Smooth muscle cell (in vitro differentiated cells): ENCODE results near the gene GSKIP. TPM values are rescaled to one million over a fixed set of nuclear protein-coding genes. Genes with fewer than 3 reads are reported as not detected.

Experiments
- DNase-seq: peaks from one replicate; lab custom pipeline; 2025; ENCODE audit not compliant: unreplicated experiment; lab: John Stamatoyannopoulos, UW
- H2AFZ ChIP-seq: fragments of 200-600 bp; sonication (generic); 2 replicates; pipeline ENCODE4 v1.6.0; 2016; ENCODE audit warnings: antibody characterized with exemption, low read depth, mild to moderate bottlenecking
- H3F3A ChIP-seq: fragments of 200-600 bp; sonication (generic); 2 replicates; pipeline ENCODE4 v1.6.0; 2017; ENCODE audit warnings: antibody characterized with exemption, low read depth
- H3K27ac ChIP-seq: fragments of 200-600 bp; sonication (generic); 2 replicates; pipeline ENCODE4 v1.5.1; 2016; ENCODE audit warnings: low read depth, mild to moderate bottlenecking
- H3K27me3 ChIP-seq: fragments of 200-600 bp; sonication (generic); 2 replicates; pipeline ENCODE4 v1.6.1; 2016; ENCODE audit warnings: low read depth, mild to moderate bottlenecking
- H3K36me3 ChIP-seq: fragments of 200-600 bp; sonication (generic); 2 replicates; pipeline ENCODE4 v1.5.1; 2016; ENCODE audit warnings: low read depth
- H3K4me1 ChIP-seq: fragments of 200-600 bp; sonication (generic); 2 replicates; pipeline ENCODE4 v1.5.1; 2016; ENCODE audit warnings: low read depth
- H3K4me2 ChIP-seq: fragments of 200-600 bp; sonication (generic); 2 replicates; pipeline ENCODE4 v1.6.0; 2016; ENCODE audit warnings: mild to moderate bottlenecking
- H3K4me3 ChIP-seq: fragments of 200-600 bp; sonication (generic); 2 replicates; pipeline ENCODE4 v1.5.1; 2016; ENCODE audit warnings: mild to moderate bottlenecking
- H3K79me2 ChIP-seq: fragments of 200-600 bp; sonication (generic); 2 replicates; pipeline ENCODE4 v1.6.0; 2016; ENCODE audit warnings: low read depth, mild to moderate bottlenecking
- H3K9ac ChIP-seq: fragments of 200-600 bp; sonication (generic); 2 replicates; pipeline ENCODE4 v1.6.0; 2016; ENCODE audit warnings: low read depth
- H3K9me3 ChIP-seq: fragments of 200-600 bp; sonication (generic); replicated peaks from 2 replicates; pipeline ENCODE4 v1.5.1; 2016; ENCODE audit warnings: low read depth
- H4K20me1 ChIP-seq: fragments of 200-600 bp; sonication (generic); 2 replicates; pipeline ENCODE4 v1.6.0; 2016; ENCODE audit warnings: low read depth
- WGBS: methylation state at CpG from one replicate; pipeline ENCODE4 v1.1.7; 2016; ENCODE audit warnings: low lambda C conversion rate; 5-methylcytosine and 5-hydroxymethylcytosine counted together
- polyA plus RNA-seq: library from polyadenylated mRNA; unstranded; fragments of >200 nt; fragmentation: Nextera tagmentation; extraction: Ambion mirVana; gene quantifications from 2 replicates; pipeline ENCODE4 v1.2.1, GENCODE V29; 2016
- total RNA-seq: library from RNA; depleted of rRNA; stranded (reverse); fragments of >200 nt; gene quantifications from 2 replicates; pipeline ENCODE4 v1.2.3, GENCODE V29; 2014
- TF ChIP-seq, protein P1 (sequence below): fragments of 200-600 bp; sonication (generic); IDR thresholded peaks from 2 replicates; pipeline ENCODE4 v1.5.1; 2017; ENCODE audit warnings: borderline replicate concordance, mild to moderate bottlenecking, antibody characterized with exemption; ENCODE audit not compliant: insufficient read depth, poor library complexity, severe bottlenecking

GSKIP gene
- total and polyA plus RNA-seq, 2 experiments from 2014 or later, result 21.2 to 35.2 TPM

DNA sequence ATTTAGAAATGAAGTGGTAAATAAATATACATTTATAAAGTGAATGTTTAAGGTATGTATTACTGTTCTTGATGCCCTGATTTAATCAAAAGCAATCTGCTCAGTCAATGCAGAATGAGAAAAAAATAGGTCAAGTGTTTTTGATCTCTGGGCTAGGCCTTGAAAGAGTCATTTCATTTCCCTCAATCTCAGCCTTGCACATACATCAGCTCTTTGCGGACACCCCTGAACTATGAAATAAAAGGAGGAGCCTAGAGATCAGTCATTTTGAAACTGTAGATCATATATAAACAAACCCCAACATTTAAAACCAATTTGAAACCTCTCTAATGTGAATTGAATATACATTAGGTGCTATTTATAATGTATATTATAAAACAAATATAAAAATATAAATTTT lies 42.7 kb upstream of the GSKIP start:
- H3K79me2 ChIP-seq, result no peaks in the 10 kb centered on the region
- no peaks in the 10 kb centered on the region for H3K4me1 ChIP-seq
- H3K4me3 ChIP-seq, result no peak overlapping the region
- WGBS, result 92% methylated on average over 1 of the region's 1 CpG
- no peak overlapping the region for H3K4me2 ChIP-seq
- no peak overlapping the region for H2AFZ ChIP-seq
- no peaks in the 10 kb centered on the region for H3F3A ChIP-seq
- no peaks in the 10 kb centered on the region for H3K27me3 ChIP-seq
- TF ChIP-seq, protein P1, sequence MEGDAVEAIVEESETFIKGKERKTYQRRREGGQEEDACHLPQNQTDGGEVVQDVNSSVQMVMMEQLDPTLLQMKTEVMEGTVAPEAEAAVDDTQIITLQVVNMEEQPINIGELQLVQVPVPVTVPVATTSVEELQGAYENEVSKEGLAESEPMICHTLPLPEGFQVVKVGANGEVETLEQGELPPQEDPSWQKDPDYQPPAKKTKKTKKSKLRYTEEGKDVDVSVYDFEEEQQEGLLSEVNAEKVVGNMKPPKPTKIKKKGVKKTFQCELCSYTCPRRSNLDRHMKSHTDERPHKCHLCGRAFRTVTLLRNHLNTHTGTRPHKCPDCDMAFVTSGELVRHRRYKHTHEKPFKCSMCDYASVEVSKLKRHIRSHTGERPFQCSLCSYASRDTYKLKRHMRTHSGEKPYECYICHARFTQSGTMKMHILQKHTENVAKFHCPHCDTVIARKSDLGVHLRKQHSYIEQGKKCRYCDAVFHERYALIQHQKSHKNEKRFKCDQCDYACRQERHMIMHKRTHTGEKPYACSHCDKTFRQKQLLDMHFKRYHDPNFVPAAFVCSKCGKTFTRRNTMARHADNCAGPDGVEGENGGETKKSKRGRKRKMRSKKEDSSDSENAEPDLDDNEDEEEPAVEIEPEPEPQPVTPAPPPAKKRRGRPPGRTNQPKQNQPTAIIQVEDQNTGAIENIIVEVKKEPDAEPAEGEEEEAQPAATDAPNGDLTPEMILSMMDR, result no peak
- peaks cover 11% of the 10 kb centered on the region for H3K36me3 ChIP-seq
- H4K20me1 ChIP-seq, result no peaks in the 10 kb centered on the region
- no peak overlapping the region for H3K9ac ChIP-seq
- no peaks in the 10 kb centered on the region for H3K9me3 ChIP-seq
- no peak overlapping the region for H3K27ac ChIP-seq
- no peak for DNase-seq

DNA sequence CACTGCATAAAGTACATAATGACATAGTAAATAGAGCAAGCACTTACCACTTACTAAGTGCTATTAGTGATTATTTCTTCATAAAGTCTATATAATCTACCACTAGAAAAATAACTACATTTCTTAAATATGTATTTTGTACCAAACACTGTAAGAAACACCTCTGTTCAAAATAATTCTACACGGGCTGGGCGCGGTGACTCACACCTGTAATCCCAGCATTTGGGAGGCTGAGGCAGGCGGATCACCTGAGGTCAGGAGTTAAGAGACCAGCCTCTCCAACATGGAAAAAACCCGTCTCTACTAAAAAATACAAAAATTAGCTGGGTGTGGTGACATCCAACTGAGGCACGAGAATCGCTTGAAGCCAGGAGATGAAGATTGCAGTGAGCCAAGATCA lies 39.1 kb upstream of the GSKIP start:
- no peak overlapping the region for H3K9ac ChIP-seq

DNA sequence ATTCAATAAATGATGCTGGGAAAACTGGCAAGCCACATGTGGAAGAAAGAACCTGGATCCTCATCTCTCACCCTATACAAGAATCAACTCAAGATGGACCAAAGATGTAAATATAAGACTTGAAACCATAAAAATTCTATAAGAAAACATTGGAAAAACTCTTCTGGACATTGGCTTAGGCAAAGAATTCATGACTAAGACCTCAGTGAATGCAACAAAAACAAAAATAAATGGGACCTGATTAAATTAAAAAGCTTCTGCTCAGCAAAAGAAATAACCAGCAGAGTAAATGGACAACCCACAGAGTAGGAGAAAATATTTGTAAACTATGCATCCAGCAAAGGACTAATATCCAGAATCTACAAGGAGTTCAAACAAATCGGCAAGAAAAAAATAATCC lies 24.8 kb upstream of the GSKIP start:
- TF ChIP-seq, protein P1, result no peak
- H3K4me3 ChIP-seq, result no peak overlapping the region
- DNase-seq, result no peak
- H3K36me3 ChIP-seq, result peaks cover 14% of the 10 kb centered on the region
- H2AFZ ChIP-seq, result no peak overlapping the region
- no peak overlapping the region for H3K27ac ChIP-seq
- H3K27me3 ChIP-seq, result no peaks in the 10 kb centered on the region
- H4K20me1 ChIP-seq, result no peaks in the 10 kb centered on the region
- no peaks in the 10 kb centered on the region for H3K9me3 ChIP-seq
- H3K79me2 ChIP-seq, result peaks cover 2% of the 10 kb centered on the region
- H3K4me1 ChIP-seq, result no peaks in the 10 kb centered on the region
- no peak overlapping the region for H3K9ac ChIP-seq
- H3F3A ChIP-seq, result no peaks in the 10 kb centered on the region
- no peak overlapping the region for H3K4me2 ChIP-seq
- 100% methylated on average over 1 of the region's 1 CpG for WGBS

More for the DNA sequence above, 39.1 kb upstream of the GSKIP start:
- H3F3A ChIP-seq, result no peaks in the 10 kb centered on the region
- H3K27me3 ChIP-seq, result no peaks in the 10 kb centered on the region
- no peak overlapping the region for H2AFZ ChIP-seq
- H3K4me3 ChIP-seq, result no peak overlapping the region
- H3K36me3 ChIP-seq, result peaks cover 10% of the 10 kb centered on the region
- no peak overlapping the region for H3K4me2 ChIP-seq
- no peaks in the 10 kb centered on the region for H3K79me2 ChIP-seq
- H3K9me3 ChIP-seq, result no peaks in the 10 kb centered on the region
- no peak for DNase-seq
- no peaks in the 10 kb centered on the region for H3K4me1 ChIP-seq
- H3K27ac ChIP-seq, result no peak overlapping the region
- H4K20me1 ChIP-seq, result no peaks in the 10 kb centered on the region
- WGBS, result 95% methylated on average over 7 of the region's 7 CpGs
- TF ChIP-seq, protein P1, result no peak

DNA sequence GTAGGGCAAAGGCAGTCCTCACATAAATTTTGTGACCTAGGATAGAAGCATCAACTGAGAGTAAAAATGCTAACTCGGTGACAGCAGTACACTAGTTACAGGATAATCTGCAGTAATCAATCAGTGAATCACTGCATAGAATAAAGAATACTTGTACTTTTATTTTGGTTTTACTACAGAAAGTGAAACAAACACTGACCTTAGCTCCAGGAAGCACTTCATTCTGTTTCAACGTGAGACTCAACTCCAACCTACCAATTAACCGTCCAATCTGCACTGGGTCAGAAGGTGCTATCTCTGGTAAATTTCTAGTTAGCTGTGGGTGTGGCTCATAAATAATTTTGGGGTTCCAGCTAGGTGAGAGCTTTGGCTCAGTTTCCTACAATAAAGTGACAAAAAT lies 22.0 kb upstream of the GSKIP start:
- DNase-seq, result no peak
- H3K27me3 ChIP-seq, result no peaks in the 10 kb centered on the region
- H3K9ac ChIP-seq, result no peak overlapping the region
- H4K20me1 ChIP-seq, result peaks cover 9% of the 10 kb centered on the region
- no peaks in the 10 kb centered on the region for H3K4me1 ChIP-seq
- H3K27ac ChIP-seq, result no peak overlapping the region
- H3K4me2 ChIP-seq, result no peak overlapping the region
- peaks cover 14% of the 10 kb centered on the region for H3K36me3 ChIP-seq
- 94% methylated on average over 3 of the region's 3 CpGs for WGBS
- no peak overlapping the region for H3K4me3 ChIP-seq
- H2AFZ ChIP-seq, result no peak overlapping the region
- H3K9me3 ChIP-seq, result no peaks in the 10 kb centered on the region
- peaks cover 2% of the 10 kb centered on the region for H3K79me2 ChIP-seq
- TF ChIP-seq, protein P1, result no peak
- no peaks in the 10 kb centered on the region for H3F3A ChIP-seq
